GM12878 (cell line): ENCODE data around the gene S100A16. TPM values are rescaled to one million over a fixed set of nuclear protein-coding genes. Genes with fewer than 3 reads are reported as not detected.

Source experiments
- ATAC-seq: fragments of 200-7000 bp; cut with Tn5 transposase; 3 replicates; pipeline ENCODE4 v1.9.1; 2020; ENCODE audit warnings: mild to moderate bottlenecking, moderate library complexity
- BruUV-seq: library from RNA; stranded (reverse); fragments of 400-500 nt; replicated peaks from 2 replicates; lab custom pipeline; 2021; lab: Mats Ljungman, UMichigan
- CTCF ChIA-PET: fragments of 300-600 bp; sonication (Branson Sonifier 250); formaldehyde crosslinking; extraction: SDS; loops from one replicate; lab custom pipeline; 2021; ENCODE audit warnings: inconsistent platforms; lab: Yijun Ruan, JAX
- POLR2A ChIA-PET: fragments of 350-600 bp; formaldehyde crosslinking; extraction: SDS; loops from one replicate; lab custom pipeline; 2021; ENCODE audit warnings: inconsistent platforms; lab: Charles Lee
- RAD21 ChIA-PET: fragments of 300-600 bp; sonication (Branson Sonifier 250); formaldehyde crosslinking; loops from one replicate; lab custom pipeline; 2023; ENCODE audit warnings: antibody characterized with exemption; ENCODE audit not compliant: unreplicated experiment; lab: Charles Lee
- SMC1A ChIA-PET: fragments of 300-600 bp; sonication (Branson Sonifier 250); formaldehyde crosslinking; loops from one replicate; lab custom pipeline; 2023; ENCODE audit not compliant: unreplicated experiment, uncharacterized antibody; lab: Charles Lee
- DNase-seq: peaks from one replicate; pipeline ENCODE4 v3.0.0-alpha.2; 2011; ENCODE audit warnings: low read depth, low spot score
- FAIRE-seq: peaks from 3 replicates; lab custom pipeline; 2011; peaks lifted over from hg19 to GRCh38; lab: Jason Lieb, UNC
- H2AFZ ChIP-seq: 2 replicates; pipeline ENCODE4 v1.6.0; 2011; ENCODE audit warnings: low read depth, low read length, control low read depth; ENCODE audit not compliant: control insufficient read depth
- H3K27ac ChIP-seq: 2 replicates; pipeline ENCODE4 v1.5.1; 2011; ENCODE audit warnings: control low read depth; ENCODE audit not compliant: control insufficient read depth, insufficient read depth
- H3K27me3 ChIP-seq, 2 experiments: replicated peaks in 1 of 2; 2 replicates each; pipeline versions ENCODE4 v1.6.0 to v1.6.1; 2011; ENCODE audit warnings: low read length in 1 of 2; ENCODE audit not compliant: control insufficient read depth in 2 of 2, insufficient read depth in 2 of 2
- H3K36me3 ChIP-seq, 2 experiments: 2 replicates each; pipeline ENCODE4 v1.5.1; 2011; ENCODE audit warnings: low read length in 1 of 2; ENCODE audit not compliant: control insufficient read depth in 2 of 2, insufficient read depth in 2 of 2
- H3K4me1 ChIP-seq: 2 replicates; pipeline ENCODE4 v1.6.1; 2011; ENCODE audit warnings: mild to moderate bottlenecking, low read length, moderate library complexity, mixed read lengths; ENCODE audit not compliant: control insufficient read depth, insufficient read depth
- H3K4me2 ChIP-seq: 2 replicates; pipeline ENCODE4 v1.6.0; 2011; ENCODE audit warnings: control low read depth; ENCODE audit not compliant: control insufficient read depth, insufficient read depth
- H3K4me3 ChIP-seq: fragments of 200-600 bp; sonication (generic); 2 replicates; pipeline ENCODE4 v1.5.1; 2016
- H3K79me2 ChIP-seq: 2 replicates; pipeline ENCODE4 v1.6.0; 2011; ENCODE audit warnings: low read length; ENCODE audit not compliant: control insufficient read depth, insufficient read depth
- H3K9ac ChIP-seq: 2 replicates; pipeline ENCODE4 v1.8.0; 2011; ENCODE audit warnings: low read length, control low read depth, mixed read lengths; ENCODE audit not compliant: control insufficient read depth, insufficient read depth
- H3K9me3 ChIP-seq: replicated peaks from 3 replicates; pipeline ENCODE4 v1.5.1; 2011; ENCODE audit warnings: mild to moderate bottlenecking, low read length; ENCODE audit not compliant: control insufficient read depth, insufficient read depth
- H4K20me1 ChIP-seq: 2 replicates; pipeline ENCODE4 v1.6.0; 2011; ENCODE audit not compliant: control insufficient read depth, insufficient read depth
- BACH1 ChIP-seq: fragments of 450-650 bp; IDR thresholded peaks from 2 replicates; pipeline ENCODE4 v1.6.1; 2017; ENCODE audit warnings: mild to moderate bottlenecking, borderline replicate concordance
- BMI1 ChIP-seq: fragments of 450-650 bp; IDR thresholded peaks from 2 replicates; pipeline ENCODE4 v1.6.1; 2016; ENCODE audit warnings: mild to moderate bottlenecking, moderate library complexity, borderline replicate concordance
- CREB1 ChIP-seq: IDR thresholded peaks from 2 replicates; pipeline ENCODE4 v1.6.1; 2012; ENCODE audit warnings: low read depth, mild to moderate bottlenecking, inconsistent platforms
- GATAD2B ChIP-seq: fragments of 450-650 bp; conservative IDR thresholded peaks from 2 replicates; pipeline ENCODE4 v1.6.1; 2017; ENCODE audit warnings: low read depth, mild to moderate bottlenecking, moderate library complexity
- HSF1 ChIP-seq: fragments of 150-350 bp; IDR thresholded peaks from 2 replicates; pipeline ENCODE4 v1.6.1; 2014; ENCODE audit warnings: mild to moderate bottlenecking, low read depth, low read length
- LARP7 ChIP-seq: fragments of 450-650 bp; IDR thresholded peaks from 2 replicates; pipeline ENCODE4 v1.6.1; 2017; ENCODE audit warnings: mild to moderate bottlenecking
- MTA3 ChIP-seq: IDR thresholded peaks from 2 replicates; pipeline ENCODE4 v1.6.1; 2012; ENCODE audit warnings: low read length, inconsistent platforms, borderline replicate concordance
- MXI1 ChIP-seq: fragments of 150-350 bp; IDR thresholded peaks from 2 replicates; pipeline ENCODE4 v1.6.1; 2011; ENCODE audit warnings: low read depth, mild to moderate bottlenecking, inconsistent platforms, low read length, improper control_type of control experiment
- PBX3 ChIP-seq: IDR thresholded peaks from 2 replicates; pipeline ENCODE4 v1.6.1; 2011; ENCODE audit warnings: mild to moderate bottlenecking, low read depth, low read length, moderate library complexity; ENCODE audit not compliant: insufficient replicate concordance
- PML ChIP-seq: IDR thresholded peaks from 2 replicates; pipeline ENCODE4 v1.6.1; 2012; ENCODE audit warnings: low read length, inconsistent platforms
- POLR2A ChIP-seq: IDR thresholded peaks from 2 replicates; pipeline ENCODE4 v1.6.1; 2011; ENCODE audit warnings: low read depth, mild to moderate bottlenecking, low read length
- RELA ChIP-seq: fragments of 450-650 bp; IDR thresholded peaks from 2 replicates; pipeline ENCODE4 v1.8.0; 2014; ENCODE audit warnings: borderline replicate concordance; ENCODE audit not compliant: partially characterized antibody
- SMAD5 ChIP-seq: IDR thresholded peaks from 2 replicates; pipeline ENCODE4 v1.6.1; 2016; ENCODE audit warnings: antibody characterized with exemption, low read depth
- TCF3 ChIP-seq: IDR thresholded peaks from 2 replicates; pipeline ENCODE4 v1.6.1; 2012; ENCODE audit warnings: low read depth, mild to moderate bottlenecking, low read length, borderline replicate concordance; ENCODE audit not compliant: insufficient read depth
- WGBS: methylation state at CpG from one replicate; pipeline ENCODE4 v1.1.6; 2016; ENCODE audit warnings: low lambda C conversion rate; ENCODE audit not compliant: insufficient replicate concordance, insufficient coverage; ENCODE audit errors: missing lambda C conversion rate; 5-methylcytosine and 5-hydroxymethylcytosine counted together
- in situ Hi-C: fragments of 300-500 bp; cut with MboI; formaldehyde crosslinking; loops from 9 replicates; pipeline ENCODE4 v1.14.3; 2018; ENCODE audit warnings: mixed read lengths
- intact Hi-C: fragments of 100-400 bp; cut with micrococcal nuclease; formaldehyde crosslinking; loops from one replicate; pipeline ENCODE4 v1.14.2; 2022; ENCODE audit not compliant: unreplicated experiment
- polyA plus RNA-seq, 11 experiments: library from polyadenylated mRNA; depleted of rRNA in 4 of 11; unstranded in 6 of 11; stranded (reverse) in 5 of 11; fragments of >200 nt; fragmentation: Nextera tagmentation in 4 of 11; fragmentation: Illumina TruSeq in 1 of 11; extraction: Ambion mirVana in 4 of 11; extraction: Trizol in 1 of 11; gene quantifications; 1 replicate in 1 of 11; 2 replicates in 10 of 11; pipeline versions ENCODE4 v1.2.1 to v1.2.3, GENCODE V29; 2011 to 2016; ENCODE audit warnings: inconsistent platforms in 2 of 11, missing spikeins in 2 of 11, low read depth in 1 of 11
- total RNA-seq, 4 experiments: library from RNA; depleted of rRNA in 3 of 4; stranded (reverse); fragments of >200 nt in 3 of 4; fragmentation: Illumina TruSeq in 1 of 4; extraction: Trizol in 1 of 4; gene quantifications; 2 replicates each; pipeline versions ENCODE4 v1.2.1 to v1.2.3, GENCODE V29; 2013 to 2021
- TF ChIP-seq, protein P1 (sequence below): IDR thresholded peaks from 2 replicates; pipeline ENCODE4 v1.6.1; 2012; ENCODE audit warnings: mild to moderate bottlenecking, low read depth, low read length
- TF ChIP-seq, protein P2 (sequence below): IDR thresholded peaks from 2 replicates; pipeline ENCODE4 v1.6.1; 2011; ENCODE audit warnings: borderline replicate concordance, low read depth, mild to moderate bottlenecking, moderate library complexity, mixed read lengths, low read length; ENCODE audit not compliant: insufficient read depth; ENCODE audit errors: extremely low read length

S100A16 gene
- total and polyA plus RNA-seq, 10 of the 15 experiments (the other 5 are each of a cell fraction or from before 2014, with no cell fraction given) = 0.14 to 0.51 (median 0.25) TPM; not detected in 6

DNA sequence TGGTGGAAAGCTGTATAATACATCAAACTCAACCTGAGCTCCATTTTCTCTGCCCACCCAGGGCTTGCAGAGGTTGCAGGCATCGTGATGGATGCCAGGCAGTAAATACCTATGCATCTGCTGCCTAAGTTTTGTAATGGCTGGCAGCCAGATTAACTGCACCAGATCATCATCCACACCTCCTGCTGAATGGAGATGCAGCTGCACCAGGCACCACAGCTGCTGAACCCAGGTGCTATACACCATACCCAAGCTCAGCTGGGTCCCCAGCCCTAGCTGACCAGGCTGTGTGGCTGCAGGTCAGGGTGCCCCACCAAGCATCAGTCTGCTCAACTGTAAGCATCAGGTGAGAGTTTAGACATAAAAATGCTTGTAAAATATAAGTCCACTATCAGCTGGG lies 38.8 kb upstream of the S100A16 start:
- WGBS = 69% methylated on average over 1 of the region's 1 CpG
- no peak overlapping the region for H2AFZ ChIP-seq
- in situ Hi-C loops = no loop called here
- ChIA-PET POLR2A (interaction anchor here (0.6 to 1.2 kb wide), 3 partner anchors 10 to 773 kb away, joined by 3 to 7 read pairs (median 5); no protein-coding TSS in a partner anchor), CTCF (interaction anchor here (1.2 kb wide), 1 partner anchor 80 kb away, joined by 5 read pairs; no protein-coding TSS in a partner anchor), RAD21 (interaction anchor here (0.7 kb wide), 2 partner anchors 84 to 294 kb away, joined by 3 to 4 read pairs; partner anchors contain the start of gene S100A9), SMC1A (interaction anchor here (1.1 to 2.5 kb wide), 3 partner anchors 10 to 79 kb away, joined by 3 to 10 read pairs (median 3); no protein-coding TSS in a partner anchor)
- no peak for ATAC-seq
- no peaks in the 10 kb centered on the region for H3K27me3 ChIP-seq
- TF ChIP-seq TCF3 (no peak), GATAD2B (no peak), LARP7 (no peak), BACH1 (no peak), MXI1 (no peak), SMAD5 (no peak), CREB1 (no peak), RELA (no peak), PML (no peak), PBX3 (no peak), HSF1 (no peak), BMI1 (no peak), MTA3 (no peak), POLR2A (no peak)
- TF ChIP-seq, protein P1, sequence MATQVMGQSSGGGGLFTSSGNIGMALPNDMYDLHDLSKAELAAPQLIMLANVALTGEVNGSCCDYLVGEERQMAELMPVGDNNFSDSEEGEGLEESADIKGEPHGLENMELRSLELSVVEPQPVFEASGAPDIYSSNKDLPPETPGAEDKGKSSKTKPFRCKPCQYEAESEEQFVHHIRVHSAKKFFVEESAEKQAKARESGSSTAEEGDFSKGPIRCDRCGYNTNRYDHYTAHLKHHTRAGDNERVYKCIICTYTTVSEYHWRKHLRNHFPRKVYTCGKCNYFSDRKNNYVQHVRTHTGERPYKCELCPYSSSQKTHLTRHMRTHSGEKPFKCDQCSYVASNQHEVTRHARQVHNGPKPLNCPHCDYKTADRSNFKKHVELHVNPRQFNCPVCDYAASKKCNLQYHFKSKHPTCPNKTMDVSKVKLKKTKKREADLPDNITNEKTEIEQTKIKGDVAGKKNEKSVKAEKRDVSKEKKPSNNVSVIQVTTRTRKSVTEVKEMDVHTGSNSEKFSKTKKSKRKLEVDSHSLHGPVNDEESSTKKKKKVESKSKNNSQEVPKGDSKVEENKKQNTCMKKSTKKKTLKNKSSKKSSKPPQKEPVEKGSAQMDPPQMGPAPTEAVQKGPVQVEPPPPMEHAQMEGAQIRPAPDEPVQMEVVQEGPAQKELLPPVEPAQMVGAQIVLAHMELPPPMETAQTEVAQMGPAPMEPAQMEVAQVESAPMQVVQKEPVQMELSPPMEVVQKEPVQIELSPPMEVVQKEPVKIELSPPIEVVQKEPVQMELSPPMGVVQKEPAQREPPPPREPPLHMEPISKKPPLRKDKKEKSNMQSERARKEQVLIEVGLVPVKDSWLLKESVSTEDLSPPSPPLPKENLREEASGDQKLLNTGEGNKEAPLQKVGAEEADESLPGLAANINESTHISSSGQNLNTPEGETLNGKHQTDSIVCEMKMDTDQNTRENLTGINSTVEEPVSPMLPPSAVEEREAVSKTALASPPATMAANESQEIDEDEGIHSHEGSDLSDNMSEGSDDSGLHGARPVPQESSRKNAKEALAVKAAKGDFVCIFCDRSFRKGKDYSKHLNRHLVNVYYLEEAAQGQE = no peak
- TF ChIP-seq, protein P2, sequence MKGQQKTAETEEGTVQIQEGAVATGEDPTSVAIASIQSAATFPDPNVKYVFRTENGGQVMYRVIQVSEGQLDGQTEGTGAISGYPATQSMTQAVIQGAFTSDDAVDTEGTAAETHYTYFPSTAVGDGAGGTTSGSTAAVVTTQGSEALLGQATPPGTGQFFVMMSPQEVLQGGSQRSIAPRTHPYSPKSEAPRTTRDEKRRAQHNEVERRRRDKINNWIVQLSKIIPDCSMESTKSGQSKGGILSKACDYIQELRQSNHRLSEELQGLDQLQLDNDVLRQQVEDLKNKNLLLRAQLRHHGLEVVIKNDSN = no peak
- no peak overlapping the region for H3K27ac ChIP-seq
- no peaks in the 10 kb centered on the region for H3K9me3 ChIP-seq
- peaks cover 5 to 6% of the 10 kb centered on the region in 2 experiments; a peak in 3 of 4 replicates for H3K36me3 ChIP-seq
- no TSS peak for BruUV-seq
- no peak overlapping the region for H3K4me2 ChIP-seq
- H3K9ac ChIP-seq = no peak overlapping the region
- no peak for DNase-seq
- no peak overlapping the region for H3K4me3 ChIP-seq
- H4K20me1 ChIP-seq = no peaks in the 10 kb centered on the region
- no peaks in the 10 kb centered on the region for H3K4me1 ChIP-seq
- FAIRE-seq = no peak
- H3K79me2 ChIP-seq = no peaks in the 10 kb centered on the region
- intact Hi-C loops = no loop called here
